ENCODE data around the gene PSMC5. TPM values are rescaled to one million over a fixed set of nuclear protein-coding genes. Genes with fewer than 3 reads are reported as not detected.

The PSMC5 gene
- total and polyA plus RNA-seq, 9 of the 15 experiments (the other 6 are each of a cell fraction or from before 2014, with no cell fraction given) = 89.2 to 393 (median 161) TPM

DNA sequence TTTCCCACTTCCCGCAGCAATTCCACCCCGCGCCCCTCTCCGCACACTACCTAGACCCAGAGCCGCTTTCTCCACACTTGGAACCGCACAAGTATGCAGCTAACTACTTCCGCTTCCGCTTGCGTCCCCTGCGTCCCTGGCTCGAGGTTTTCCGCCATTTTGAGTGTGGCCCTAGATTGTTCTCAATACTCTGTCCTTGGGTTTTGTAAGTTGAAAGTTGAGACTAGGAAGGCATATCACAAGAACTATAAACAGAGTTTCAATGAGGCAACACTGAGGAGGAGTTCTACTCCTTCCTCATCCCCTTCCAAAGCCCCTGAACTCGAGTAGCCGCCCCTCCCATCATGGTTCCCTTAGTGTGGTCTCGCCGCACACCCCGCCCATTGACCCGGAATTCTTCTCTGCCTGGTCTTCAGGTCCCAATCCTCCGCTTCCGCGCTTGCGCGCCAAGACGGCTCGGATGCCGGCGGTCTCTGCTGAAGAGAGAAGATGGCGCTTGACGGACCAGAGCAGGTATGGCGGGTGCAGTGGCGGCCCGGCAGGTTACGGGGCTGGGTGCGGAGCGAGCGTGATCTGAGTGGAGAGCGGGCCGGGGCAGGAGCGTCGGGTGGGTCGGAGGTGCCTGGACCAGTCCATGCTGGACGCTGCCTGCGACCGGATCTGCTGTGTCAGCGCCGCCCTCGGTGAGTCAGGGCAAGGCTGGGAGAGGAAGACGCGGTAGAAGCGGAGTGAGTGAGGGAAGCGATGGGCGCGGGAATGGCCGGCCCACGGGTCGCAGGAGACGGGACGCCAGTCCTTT lies at the start of gene PSMC5, which contains the start of gene FTSJ3 (continued):
- TF ChIP-seq, protein P1, sequence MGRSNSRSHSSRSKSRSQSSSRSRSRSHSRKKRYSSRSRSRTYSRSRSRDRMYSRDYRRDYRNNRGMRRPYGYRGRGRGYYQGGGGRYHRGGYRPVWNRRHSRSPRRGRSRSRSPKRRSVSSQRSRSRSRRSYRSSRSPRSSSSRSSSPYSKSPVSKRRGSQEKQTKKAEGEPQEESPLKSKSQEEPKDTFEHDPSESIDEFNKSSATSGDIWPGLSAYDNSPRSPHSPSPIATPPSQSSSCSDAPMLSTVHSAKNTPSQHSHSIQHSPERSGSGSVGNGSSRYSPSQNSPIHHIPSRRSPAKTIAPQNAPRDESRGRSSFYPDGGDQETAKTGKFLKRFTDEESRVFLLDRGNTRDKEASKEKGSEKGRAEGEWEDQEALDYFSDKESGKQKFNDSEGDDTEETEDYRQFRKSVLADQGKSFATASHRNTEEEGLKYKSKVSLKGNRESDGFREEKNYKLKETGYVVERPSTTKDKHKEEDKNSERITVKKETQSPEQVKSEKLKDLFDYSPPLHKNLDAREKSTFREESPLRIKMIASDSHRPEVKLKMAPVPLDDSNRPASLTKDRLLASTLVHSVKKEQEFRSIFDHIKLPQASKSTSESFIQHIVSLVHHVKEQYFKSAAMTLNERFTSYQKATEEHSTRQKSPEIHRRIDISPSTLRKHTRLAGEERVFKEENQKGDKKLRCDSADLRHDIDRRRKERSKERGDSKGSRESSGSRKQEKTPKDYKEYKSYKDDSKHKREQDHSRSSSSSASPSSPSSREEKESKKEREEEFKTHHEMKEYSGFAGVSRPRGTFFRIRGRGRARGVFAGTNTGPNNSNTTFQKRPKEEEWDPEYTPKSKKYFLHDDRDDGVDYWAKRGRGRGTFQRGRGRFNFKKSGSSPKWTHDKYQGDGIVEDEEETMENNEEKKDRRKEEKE (IDR thresholded peaks at IDR 0.05; ENCODE audit: borderline replicate concordance in 1 of 2, control insufficient read depth in 1 of 2, low read depth in 2 of 2, low read length in 1 of 2) = no peak
- TF ChIP-seq SMAD4 (CRISPR knock-in tag; conservative IDR thresholded peaks at IDR 0.05) (peak; percentile 70), CREB3L1 (IDR thresholded peaks at IDR 0.05; ENCODE audit: borderline replicate concordance, low read depth) (peak; percentile 78), NCOR1 (IDR thresholded peaks at IDR 0.05) (no peak), SRSF1 (IDR thresholded peaks at IDR 0.05; ENCODE audit: low read depth, low read length) (no peak), STAG1 (CRISPR knock-in tag; IDR thresholded peaks at IDR 0.05; ENCODE audit: borderline replicate concordance) (no peak), MBD2 (IDR thresholded peaks at IDR 0.05; ENCODE audit: borderline replicate concordance, low read depth) (peak; percentile 76), RBM22 (IDR thresholded peaks at IDR 0.05; ENCODE audit: low read depth, low read length, poor library complexity, severe bottlenecking) (peak; percentile 71), ZNF232 (CRISPR knock-in tag; IDR thresholded peaks at IDR 0.05) (no peak), ZNF384 (IDR thresholded peaks at IDR 0.05; ENCODE audit: low read depth, low read length) (no peak), BRD9 (IDR thresholded peaks at IDR 0.05; ENCODE audit: low read depth, partially characterized antibody) (no peak), ZNF583 (CRISPR knock-in tag; IDR thresholded peaks at IDR 0.05) (no peak), ZNF324 (CRISPR knock-in tag; IDR thresholded peaks at IDR 0.05) (no peak), ZNF589 (CRISPR knock-in tag; IDR thresholded peaks at IDR 0.05; ENCODE audit: low read depth) (no peak), HNRNPUL1 (IDR thresholded peaks at IDR 0.05; ENCODE audit: low read length) (no peak), NBN (IDR thresholded peaks at IDR 0.05; ENCODE audit: low read depth) (no peak; the same call in 1 of the 2 replicates)

Measured in K562 (cell line).